LNCAP (cell line): ENCODE results near the gene EMX2.

Experiments
- CTCF ChIP-seq: fragments of 450-650 bp; IDR thresholded peaks from 2 replicates; pipeline ENCODE4 v1.5.1; 2017; ENCODE audit warnings: mild to moderate bottlenecking

EMX2 gene

GRCh38 chr10:117556356-117556755 is 13.8 kb downstream of the EMX2 start:
- TF ChIP-seq CTCF = no peak

GRCh38 chr10:117559712-117560111 is 17.2 kb downstream of the EMX2 start:
- TF ChIP-seq CTCF = no peak

GRCh38 chr10:117560942-117561341 is 18.4 kb downstream of the EMX2 start:
- TF ChIP-seq CTCF = no peak

- no peak for TF ChIP-seq CTCF
Observed at GRCh38 chr10:117562220-117562619, 19.7 kb downstream of the EMX2 start.

- TF ChIP-seq CTCF = no peak
Observed at GRCh38 chr10:117562896-117563737, 20.6 kb downstream of the EMX2 start.

GRCh38 chr10:117563780-117564179 is 21.2 kb downstream of the EMX2 start:
- no peak for TF ChIP-seq CTCF

- TF ChIP-seq CTCF = no peak
Observed at GRCh38 chr10:117565068-117565467, 22.5 kb downstream of the EMX2 start.
